ENCODE data around the gene LRRC7.
"Not testable (repeated sequence)": the region's sequence is repeated elsewhere in the genome, so short reads cannot be mapped to it uniquely, and the experiment has no call there.

Gene LRRC7

GRCh38 chr1:70033266-70033873 lies 465.6 kb downstream of the LRRC7 start:
- no peak for DNase-seq (ENCODE audit: low read depth in 1 of 2, low spot score in 1 of 2)

GRCh38 chr1:70033936-70034335 lies 466.2 kb downstream of the LRRC7 start:
- DNase-seq (ENCODE audit: low read depth in 1 of 2, low spot score in 1 of 2): no peak

GRCh38 chr1:70034403-70034802 lies 466.7 kb downstream of the LRRC7 start:
- DNase-seq (ENCODE audit: low read depth in 1 of 2, low spot score in 1 of 2): no peak

- no peak for DNase-seq (ENCODE audit: low read depth in 1 of 2, low spot score in 1 of 2)
Observed at GRCh38 chr1:70038025-70038424, 470.3 kb downstream of the LRRC7 start.

GRCh38 chr1:70039485-70039884 lies 471.8 kb downstream of the LRRC7 start:
- DNase-seq (ENCODE audit: low read depth in 1 of 2, low spot score in 1 of 2): no peak

GRCh38 chr1:70041317-70042045 lies 473.8 kb downstream of the LRRC7 start:
- DNase-seq (ENCODE audit: low read depth in 1 of 2, low spot score in 1 of 2): no peak

GRCh38 chr1:70042090-70042731 lies 474.5 kb downstream of the LRRC7 start:
- DNase-seq (ENCODE audit: low read depth in 1 of 2, low spot score in 1 of 2): no peak

- no peak for DNase-seq (ENCODE audit: low read depth in 1 of 2, low spot score in 1 of 2)
Observed at GRCh38 chr1:70043804-70044203, 476.1 kb downstream of the LRRC7 start.

- DNase-seq (ENCODE audit: low read depth in 1 of 2, low spot score in 1 of 2): no peak
Observed at GRCh38 chr1:70044832-70045231, 477.1 kb downstream of the LRRC7 start.

- not testable (repeated sequence) for DNase-seq (ENCODE audit: low read depth in 1 of 2, low spot score in 1 of 2)
Observed at GRCh38 chr1:70045581-70045980, 477.9 kb downstream of the LRRC7 start.

- no peak for DNase-seq (ENCODE audit: low read depth in 1 of 2, low spot score in 1 of 2)
Observed at GRCh38 chr1:70048336-70049094, 480.8 kb downstream of the LRRC7 start.

- no peak for DNase-seq (ENCODE audit: low read depth in 1 of 2, low spot score in 1 of 2)
Observed at GRCh38 chr1:70051926-70052325, 484.2 kb downstream of the LRRC7 start.

- DNase-seq (ENCODE audit: low read depth in 1 of 2, low spot score in 1 of 2): no peak
Observed at GRCh38 chr1:70057500-70057899, 489.8 kb downstream of the LRRC7 start.

GRCh38 chr1:70061231-70061630 lies 493.5 kb downstream of the LRRC7 start:
- DNase-seq (ENCODE audit: low read depth in 1 of 2, low spot score in 1 of 2): no peak

- DNase-seq (ENCODE audit: low read depth in 1 of 2, low spot score in 1 of 2): no peak
Observed at GRCh38 chr1:70063861-70064260, 496.1 kb downstream of the LRRC7 start.

GRCh38 chr1:70066711-70067110 lies 499.0 kb downstream of the LRRC7 start:
- no peak for DNase-seq (ENCODE audit: low read depth in 1 of 2, low spot score in 1 of 2)

- no peak for DNase-seq (ENCODE audit: low read depth in 1 of 2, low spot score in 1 of 2)
Observed at GRCh38 chr1:70071601-70072000, 503.9 kb downstream of the LRRC7 start.

GRCh38 chr1:70072231-70072751 lies 504.6 kb downstream of the LRRC7 start:
- no peak for DNase-seq (ENCODE audit: low read depth in 1 of 2, low spot score in 1 of 2)

- DNase-seq (ENCODE audit: low read depth in 1 of 2, low spot score in 1 of 2): no peak
Observed at GRCh38 chr1:70075761-70076160, 508.0 kb downstream of the LRRC7 start.

GRCh38 chr1:70077066-70077465 lies 509.3 kb downstream of the LRRC7 start:
- no peak for DNase-seq (ENCODE audit: low read depth in 1 of 2, low spot score in 1 of 2)

- no peak for DNase-seq (ENCODE audit: low read depth in 1 of 2, low spot score in 1 of 2)
Observed at GRCh38 chr1:70079546-70079945, 511.8 kb downstream of the LRRC7 start.

Data from activated CD4-positive, alpha-beta T cell treated with anti-CD3 and anti-CD28 coated beads, Interleukin-2, amount 50 U/mL, for 24 hours (primary cell).